ENCODE measurements around the gene PDE8A. TPM values are rescaled to one million over a fixed set of nuclear protein-coding genes. Genes with fewer than 3 reads are reported as not detected.

PDE8A gene
- total and polyA plus RNA-seq, 2 of the 13 experiments (the other 11 are each of a cell fraction or from before 2014, with no cell fraction given), result 26.3 to 48.5 TPM

- TF ChIP-seq TFDP1 (CRISPR knock-in tag; IDR thresholded peaks at IDR 0.05; ENCODE audit: borderline replicate concordance) (peak; percentile 96), ZNF790 (CRISPR knock-in tag; IDR thresholded peaks at IDR 0.05; ENCODE audit: borderline replicate concordance) (no peak), ISX (CRISPR knock-in tag; conservative IDR thresholded peaks at IDR 0.05) (no peak), ZNF644 (CRISPR knock-in tag; IDR thresholded peaks at IDR 0.05; ENCODE audit: low read depth) (no peak), SOX5 (CRISPR knock-in tag; IDR thresholded peaks at IDR 0.05; ENCODE audit: borderline replicate concordance) (no peak), ARNT2 (CRISPR knock-in tag; IDR thresholded peaks at IDR 0.05; ENCODE audit: low read depth) (peak; percentile 81; the same call in 1 of the 2 replicates), JUNB (CRISPR knock-in tag; IDR thresholded peaks at IDR 0.05; ENCODE audit: borderline replicate concordance) (no peak), NR0B2 (CRISPR knock-in tag; IDR thresholded peaks at IDR 0.05) (no peak), ZBTB7A (CRISPR knock-in tag; IDR thresholded peaks at IDR 0.05) (0 out of 2 replicates have a peak, but pooled peaks have one; percentile 40), SP140L (CRISPR knock-in tag; IDR thresholded peaks at IDR 0.05; ENCODE audit: borderline replicate concordance) (peak; percentile 37; the same call in 1 of the 2 replicates), ZNF576 (CRISPR knock-in tag; IDR thresholded peaks at IDR 0.05) (no peak), GABPB1 (CRISPR knock-in tag; IDR thresholded peaks at IDR 0.05) (peak; percentile 79), HNRNPL (IDR thresholded peaks at IDR 0.05; ENCODE audit: low read depth, low read length) (0 out of 2 replicates have a peak, but pooled peaks have one; percentile 64), THAP7 (CRISPR knock-in tag; IDR thresholded peaks at IDR 0.05) (no peak; the same call in 1 of the 2 replicates), U2AF2 (IDR thresholded peaks at IDR 0.05; ENCODE audit: low read depth, low read length) (no peak), FOXJ3 (CRISPR knock-in tag; IDR thresholded peaks at IDR 0.05; ENCODE audit: borderline replicate concordance) (no peak), ZNF317 (CRISPR knock-in tag; IDR thresholded peaks at IDR 0.05) (no peak), ARNT (IDR thresholded peaks at IDR 0.05) (no peak), ZNF224 (CRISPR knock-in tag; IDR thresholded peaks at IDR 0.05) (peak; percentile 84; the same call in 1 of the 2 replicates), ZNF800 (CRISPR knock-in tag; IDR thresholded peaks at IDR 0.05) (peak; percentile 33; the same call in 1 of the 2 replicates), ZZZ3 (CRISPR knock-in tag; IDR thresholded peaks at IDR 0.05; ENCODE audit: borderline replicate concordance) (no peak), ZSCAN25 (CRISPR knock-in tag; IDR thresholded peaks at IDR 0.05) (peak; percentile 51; the same call in 1 of the 2 replicates), CBX2 (IDR thresholded peaks at IDR 0.05; ENCODE audit: low read depth, low read length) (no peak), CBX2 (CRISPR knock-in tag; IDR thresholded peaks at IDR 0.05; ENCODE audit: low read depth) (no peak), PCBP1 (IDR thresholded peaks at IDR 0.05; ENCODE audit: borderline replicate concordance, low read depth, low read length) (0 out of 2 replicates have a peak, but pooled peaks have one; percentile 73), REXO4 (CRISPR knock-in tag; IDR thresholded peaks at IDR 0.05; ENCODE audit: borderline replicate concordance) (no peak)
These were observed 1.2 kb upstream of the PDE8A start (continued) for GRCh38 chr15:84980196-84981053.
